Measurements from ENCODE around the gene CBLC.

The CBLC gene

GRCh38 chr19:44746946-44747738 lies 30.5 kb upstream of the CBLC start:
- peak; percentile 80 for DNase-seq (ENCODE audit: low read depth)

- DNase-seq (ENCODE audit: low read depth): no peak
Observed at GRCh38 chr19:44747739-44748425, 29.8 kb upstream of the CBLC start.

GRCh38 chr19:44748426-44749254 lies 29.1 kb upstream of the CBLC start, which contains the start of gene BCL3:
Gene BCL3, plus strand, starts transcription at chr19:44748708. Its CDS starts 83 bp downstream, at chr19:44748791.
- DNase-seq (ENCODE audit: low read depth): peak; percentile 67

- no peak for DNase-seq (ENCODE audit: low read depth)
Observed at GRCh38 chr19:44749292-44749691, 28.4 kb upstream of the CBLC start.

GRCh38 chr19:44749994-44750393 lies 27.7 kb upstream of the CBLC start:
- DNase-seq (ENCODE audit: low read depth): no peak

GRCh38 chr19:44752123-44752815 lies 25.4 kb upstream of the CBLC start:
- DNase-seq (ENCODE audit: low read depth): no peak

GRCh38 chr19:44752816-44753625 lies 24.7 kb upstream of the CBLC start:
- DNase-seq (ENCODE audit: low read depth): peak; percentile 91

- DNase-seq (ENCODE audit: low read depth): no peak
Observed at GRCh38 chr19:44753626-44753931, 24.1 kb upstream of the CBLC start.

- peak; percentile 43 for DNase-seq (ENCODE audit: low read depth)
Observed at GRCh38 chr19:44753932-44754749, 23.5 kb upstream of the CBLC start.

- DNase-seq (ENCODE audit: low read depth): no peak
Observed at GRCh38 chr19:44754750-44755080, 23.0 kb upstream of the CBLC start.

- no peak for DNase-seq (ENCODE audit: low read depth)
Observed at GRCh38 chr19:44755219-44755618, 22.5 kb upstream of the CBLC start.

GRCh38 chr19:44756089-44756562 lies 21.6 kb upstream of the CBLC start:
- DNase-seq (ENCODE audit: low read depth): no peak

- DNase-seq (ENCODE audit: low read depth): no peak
Observed at GRCh38 chr19:44757057-44757734, 20.5 kb upstream of the CBLC start.

GRCh38 chr19:44757735-44758505 lies 19.8 kb upstream of the CBLC start:
- no peak for DNase-seq (ENCODE audit: low read depth)

GRCh38 chr19:44758596-44758995 lies 19.1 kb upstream of the CBLC start:
- no peak for DNase-seq (ENCODE audit: low read depth)

GRCh38 chr19:44759083-44759804 lies 18.4 kb upstream of the CBLC start:
- DNase-seq (ENCODE audit: low read depth): no peak

- no peak for DNase-seq (ENCODE audit: low read depth)
Observed at GRCh38 chr19:44762038-44762437, 15.7 kb upstream of the CBLC start.

Measured in activated T-helper 1 cell treated with Interleukin-2 at 50 U/mL for 16 hours (primary cell).